HG03280 (cell line): ENCODE measurements around the gene RASSF7.

Source experiments
- ATAC-seq: cut with Tn5 transposase; IDR thresholded peaks from one replicate; pipeline ENCODE4 v1.9.1; 2021; ENCODE audit warnings: mild to moderate bottlenecking, moderate library complexity; ENCODE audit not compliant: unreplicated experiment

RASSF7 gene

DNA sequence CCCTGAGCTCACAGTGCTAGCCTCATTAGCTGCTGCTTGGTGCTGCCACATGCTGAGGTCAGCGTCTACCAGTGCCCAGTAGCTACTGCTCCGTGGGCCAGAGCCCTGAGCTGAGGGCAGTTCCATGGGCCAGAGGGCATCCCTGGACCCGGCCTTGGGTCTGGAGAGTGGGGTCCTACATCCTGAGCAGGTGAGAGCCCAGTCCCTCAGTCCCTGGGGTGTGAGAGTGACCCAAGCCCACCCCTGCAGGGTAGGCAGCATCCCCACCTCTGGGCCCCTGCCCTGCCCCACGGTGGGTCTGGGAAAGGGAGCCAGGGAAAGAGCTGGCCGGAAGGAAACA is 10.1 kb upstream of the RASSF7 start:
- ATAC-seq: no peak

DNA sequence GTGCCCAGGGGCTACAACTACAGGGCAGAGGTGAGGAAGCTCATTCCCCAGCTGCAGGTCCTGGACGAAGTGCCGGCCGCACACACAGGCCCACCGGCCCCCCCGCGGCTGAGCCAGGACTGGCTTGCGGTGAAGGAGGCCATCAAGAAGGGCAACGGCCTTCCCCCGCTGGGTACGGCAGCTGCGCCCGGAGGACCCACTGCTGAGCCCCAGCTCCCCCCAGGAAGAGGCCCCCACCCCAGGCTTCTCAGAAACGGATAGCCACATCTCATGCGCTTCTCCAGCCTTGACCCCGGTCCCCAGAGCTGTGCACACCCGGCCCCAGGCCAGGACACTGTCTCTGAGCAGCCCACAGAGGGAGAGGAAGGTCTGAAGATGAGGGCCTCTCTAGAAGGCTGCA is 9.6 kb upstream of the RASSF7 start:
- no peak for ATAC-seq

DNA sequence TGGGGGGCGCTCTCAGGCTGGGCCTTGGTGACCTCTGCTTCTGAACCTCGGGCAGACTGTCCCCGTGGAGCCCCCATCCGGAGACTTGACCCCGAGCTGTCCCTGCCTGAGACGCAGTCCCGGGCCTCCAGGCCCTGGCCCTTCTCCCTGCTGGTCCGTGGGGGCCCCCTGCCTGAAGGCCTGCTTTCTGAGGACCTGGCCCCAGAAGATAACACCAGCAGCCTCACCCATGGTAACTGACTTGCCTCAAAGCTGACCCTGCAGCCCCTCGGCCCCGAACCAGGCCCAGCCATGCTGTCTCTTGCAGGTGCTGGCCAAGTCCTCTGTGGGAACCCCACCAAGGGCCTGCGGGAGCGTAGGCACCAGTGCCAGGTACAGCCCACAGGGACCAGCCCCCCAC is 9.2 kb upstream of the RASSF7 start:
- no peak for ATAC-seq

DNA sequence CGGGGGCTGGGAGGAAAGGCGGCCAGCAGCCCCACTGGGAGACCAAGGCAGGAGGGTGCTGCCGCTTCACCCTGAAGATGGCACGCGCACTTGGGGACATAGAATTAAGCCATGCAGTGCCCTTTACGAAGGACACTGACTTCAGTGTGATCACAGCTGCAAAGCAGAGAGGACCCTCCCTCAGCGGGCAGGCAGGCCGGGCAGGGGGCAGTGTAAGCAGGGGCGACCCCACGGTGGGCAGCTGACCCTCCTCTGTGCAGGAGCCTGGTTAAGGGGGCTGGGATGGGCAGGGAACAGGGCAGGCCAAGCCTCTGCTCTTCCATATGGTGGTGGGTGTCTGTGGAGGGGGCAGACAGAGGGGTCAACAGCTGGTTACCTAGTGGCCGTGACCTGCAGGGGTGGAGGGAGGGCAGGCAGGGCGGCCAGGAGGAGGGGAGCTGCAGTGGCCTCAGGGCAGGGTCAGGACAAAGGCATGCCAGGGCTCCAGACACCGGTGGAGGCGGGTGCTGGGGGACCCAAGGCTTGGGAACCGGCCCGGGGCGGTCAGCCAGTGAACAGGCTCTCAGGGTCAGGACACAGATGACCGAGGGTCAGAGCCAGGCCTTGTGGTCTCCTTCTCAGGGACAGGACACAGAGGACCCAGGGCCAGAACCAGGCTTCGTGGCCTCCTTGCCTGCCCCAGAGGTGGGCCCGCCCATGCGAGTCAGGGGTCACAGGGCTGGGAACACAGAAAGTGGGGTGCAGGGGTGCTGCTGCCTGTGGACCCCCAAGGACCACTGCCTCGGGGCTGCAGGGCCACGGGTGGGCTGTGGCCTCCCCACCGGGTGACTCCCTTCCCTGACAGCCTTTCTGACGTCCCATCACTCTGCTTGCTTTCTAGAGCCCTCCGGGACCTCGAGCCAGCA is 7.4 kb upstream of the RASSF7 start:
- no peak for ATAC-seq

DNA sequence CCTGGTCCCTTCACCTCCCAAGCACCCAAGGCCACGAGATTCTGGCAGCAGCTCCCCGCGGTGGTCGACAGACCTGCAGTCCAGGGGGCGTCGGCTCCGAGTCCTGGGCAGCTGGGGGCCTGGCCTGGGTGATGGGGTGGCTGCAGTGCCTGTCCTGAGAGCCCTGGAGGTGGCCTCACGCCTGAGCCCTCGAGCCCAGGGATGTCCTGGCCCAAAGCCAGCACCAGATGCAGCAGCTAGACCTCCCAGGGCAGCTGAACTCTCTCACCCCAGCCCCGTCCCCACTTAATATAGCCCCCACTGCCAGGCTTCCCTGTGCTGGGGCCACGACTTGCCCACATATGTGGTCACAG is 6.8 kb upstream of the RASSF7 start:
- ATAC-seq: no peak

DNA sequence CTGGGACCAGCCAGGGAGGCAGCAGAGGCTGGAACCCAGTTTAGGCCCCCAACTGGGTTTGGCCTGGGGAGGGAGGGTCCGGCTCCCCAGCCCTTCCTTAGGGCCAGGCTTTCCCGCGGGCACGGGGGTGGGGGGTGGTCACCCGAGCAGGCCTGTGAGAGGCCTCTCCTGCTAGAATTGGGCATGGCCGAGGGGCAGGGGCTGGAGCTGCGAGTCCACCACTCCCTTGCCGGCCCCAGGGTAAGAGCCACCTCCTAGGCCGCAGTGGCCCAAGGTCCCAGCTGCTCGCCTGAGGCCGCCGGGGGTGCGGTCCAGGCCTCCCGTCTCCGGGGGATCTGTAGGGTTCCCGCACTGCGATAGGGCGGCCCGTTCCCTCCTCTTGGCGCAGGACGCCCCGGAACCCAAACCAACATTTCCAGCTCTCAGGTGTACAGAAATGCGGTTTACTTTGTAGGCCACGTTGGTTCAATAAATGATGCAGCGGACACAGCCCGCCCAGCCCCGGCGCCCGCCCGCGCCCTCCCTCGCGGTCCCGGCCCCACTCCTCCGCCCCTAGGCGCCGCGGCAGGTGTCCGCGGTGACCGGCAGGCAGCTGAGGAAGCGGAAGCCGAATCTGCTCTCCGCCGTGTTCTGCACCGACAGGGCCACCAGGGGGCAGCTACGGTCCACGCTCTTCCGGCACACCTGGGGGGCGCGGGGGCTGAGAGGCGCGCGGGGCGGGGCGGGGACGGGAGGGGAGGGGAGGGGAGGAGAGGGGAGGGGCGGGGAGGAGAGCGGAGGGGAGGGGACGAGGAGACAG is 6.1 kb upstream of the RASSF7 start:
- ATAC-seq: peak; percentile 57

DNA sequence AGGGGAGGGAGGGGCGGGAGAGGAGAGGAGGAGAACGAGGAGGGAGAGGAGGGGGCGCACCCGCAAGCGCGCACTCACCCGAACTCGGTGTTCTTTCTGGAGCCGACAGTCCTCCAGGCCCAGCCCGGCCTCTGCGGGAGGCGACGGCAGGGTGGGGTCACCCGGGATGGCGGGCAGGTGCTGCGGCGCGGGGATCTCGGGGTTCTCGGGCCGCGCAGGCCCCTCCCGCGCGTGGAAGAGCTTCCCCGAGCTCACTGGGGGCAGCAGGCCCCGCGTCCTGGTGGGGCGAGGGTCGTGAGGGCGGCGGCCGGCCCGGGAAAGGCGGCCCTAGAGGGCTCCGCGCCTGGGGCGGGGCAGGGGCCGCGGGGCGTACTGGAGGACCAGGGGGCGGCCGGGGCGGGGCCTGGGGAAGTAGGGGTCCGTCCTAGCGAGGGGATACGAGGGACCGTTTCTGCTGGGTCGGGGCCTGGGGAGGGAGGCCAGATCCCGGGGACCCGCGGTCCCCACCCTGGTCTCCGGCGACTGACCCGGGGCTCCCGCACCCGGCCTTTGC is 5.5 kb upstream of the RASSF7 start:
- ATAC-seq: no peak

DNA sequence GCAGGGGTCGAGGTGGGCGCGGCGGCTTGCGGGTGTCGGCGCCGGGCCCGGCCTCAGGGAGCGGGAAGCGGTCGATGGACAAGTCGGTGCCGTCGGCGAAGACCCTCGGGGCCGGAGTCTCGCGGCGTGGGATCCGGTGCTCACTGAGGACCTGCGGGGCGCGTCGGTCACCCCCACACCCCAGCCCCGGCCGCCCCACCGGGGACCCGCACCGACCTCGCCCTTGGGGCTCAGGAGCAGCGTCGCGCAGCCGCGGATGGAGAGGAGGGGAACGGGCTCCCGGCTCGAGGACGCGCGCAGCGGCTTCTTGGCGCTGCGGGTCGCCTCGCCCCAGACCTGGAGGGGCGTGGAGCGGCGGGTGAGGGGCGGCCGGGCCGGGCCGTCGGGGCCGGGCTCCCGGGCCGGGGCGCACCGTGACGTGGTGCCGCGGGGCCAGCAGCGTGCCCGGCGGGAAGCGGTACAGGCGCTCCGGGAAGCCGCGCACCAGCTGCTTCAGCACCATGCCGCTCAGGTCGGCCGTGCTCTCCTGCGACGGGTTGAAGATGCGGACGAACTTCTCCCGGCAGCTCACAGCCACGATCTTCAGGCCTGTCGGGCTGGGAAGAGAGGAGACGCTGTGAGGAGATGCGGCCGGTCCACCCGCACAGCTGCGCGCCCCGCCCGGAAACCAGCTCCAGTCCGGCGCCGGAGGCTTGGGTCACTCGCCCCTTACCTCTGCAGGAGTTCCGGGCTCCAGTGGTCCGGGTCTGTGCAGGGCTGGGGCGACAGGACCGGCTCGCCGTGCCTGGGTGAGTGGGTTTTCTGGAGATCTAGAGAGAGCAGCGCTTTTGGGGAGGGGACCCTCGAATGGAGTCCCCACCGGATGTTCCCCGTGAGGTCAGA is 4.7 kb upstream of the RASSF7 start:
- ATAC-seq: no peak

DNA sequence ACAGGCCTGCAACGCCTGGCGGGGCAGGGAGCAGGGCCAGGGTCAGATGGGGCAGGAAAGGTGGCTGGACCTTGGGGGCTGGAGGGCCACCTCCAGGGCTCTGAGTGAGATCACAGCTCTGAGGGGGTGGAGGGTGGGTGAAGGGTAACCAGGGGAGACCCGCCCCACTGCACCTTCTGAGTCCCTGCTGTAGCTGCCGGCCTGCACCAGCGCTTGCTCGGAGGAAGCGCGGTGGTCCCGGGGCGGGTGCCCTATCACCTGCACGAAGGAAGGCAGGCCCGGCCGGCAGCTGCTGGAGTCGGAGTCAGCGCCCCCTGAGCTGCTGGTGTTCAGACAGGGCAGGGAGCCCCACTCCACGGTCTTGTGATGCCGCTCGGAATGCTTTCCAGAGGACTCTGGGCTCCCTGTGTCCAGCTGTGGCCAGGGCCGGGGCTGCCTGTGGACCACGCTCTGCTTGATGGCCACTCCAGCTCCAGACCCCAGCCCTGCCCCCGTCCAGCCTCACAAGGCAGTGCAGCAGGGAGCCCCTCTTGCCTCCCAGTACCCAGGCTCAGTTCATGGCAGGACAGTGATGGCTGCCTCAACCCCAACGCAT is 4.0 kb upstream of the RASSF7 start:
- ATAC-seq: no peak

DNA sequence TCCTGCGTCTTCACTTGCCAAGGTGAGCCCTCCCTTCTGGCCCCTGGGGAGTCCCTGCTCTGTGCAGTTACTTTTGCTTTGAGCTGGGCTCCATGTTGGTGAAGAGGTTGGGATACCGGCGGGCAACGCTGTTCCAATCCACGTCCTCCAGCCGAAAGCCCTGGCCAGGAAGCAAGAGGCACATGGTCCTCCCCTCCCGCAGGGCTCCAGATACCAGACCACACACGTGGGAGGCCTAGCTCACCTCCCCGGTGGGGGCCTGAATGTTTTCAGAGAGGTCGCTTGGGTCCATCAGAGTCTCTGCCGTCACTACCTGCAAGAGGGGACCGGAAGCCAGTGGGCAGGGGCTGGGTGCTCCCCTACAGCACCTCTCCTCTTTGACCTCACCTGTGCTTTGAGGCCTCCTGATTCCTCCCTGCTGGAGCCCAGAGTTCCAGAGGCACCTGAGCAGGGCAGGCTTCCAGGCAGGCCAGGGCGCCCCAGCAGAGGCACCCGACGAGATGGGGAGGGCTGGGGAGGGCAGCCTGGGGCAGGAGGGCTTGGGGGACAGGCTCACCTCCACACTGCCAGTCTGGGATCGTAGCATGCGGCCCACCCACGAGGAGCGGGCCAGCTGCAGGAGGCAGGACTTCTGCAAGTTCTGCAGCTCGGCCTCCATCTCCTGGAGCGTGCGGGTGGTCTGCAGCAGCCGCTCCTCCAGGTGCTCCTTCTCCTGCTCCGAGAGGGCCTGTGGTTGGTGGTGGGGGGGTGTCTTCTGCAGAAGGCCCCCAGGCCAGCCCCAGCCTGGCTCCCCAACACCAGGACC is 3.2 kb upstream of the RASSF7 start:
- no peak for ATAC-seq

DNA sequence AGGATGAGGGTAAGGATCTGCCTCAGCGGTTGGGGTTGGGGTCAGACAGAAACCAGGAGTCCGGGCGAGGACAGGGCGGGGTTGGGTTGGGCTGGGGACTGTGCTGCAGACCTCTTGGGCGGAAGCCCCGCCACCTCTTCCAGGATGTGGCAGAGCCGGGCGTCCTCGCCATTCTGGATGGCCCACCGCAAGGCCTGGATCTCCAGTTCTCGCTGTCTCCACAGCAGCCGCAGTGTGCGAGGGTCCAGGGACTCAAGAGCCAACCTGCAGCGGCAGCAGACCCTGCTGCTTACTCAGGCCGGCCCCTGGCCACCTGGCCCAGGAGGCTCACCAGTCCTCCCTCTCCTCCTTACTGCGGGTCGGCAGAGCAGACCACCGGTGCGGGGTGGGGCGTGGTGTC is 2.3 kb upstream of the RASSF7 start:
- ATAC-seq: no peak

DNA sequence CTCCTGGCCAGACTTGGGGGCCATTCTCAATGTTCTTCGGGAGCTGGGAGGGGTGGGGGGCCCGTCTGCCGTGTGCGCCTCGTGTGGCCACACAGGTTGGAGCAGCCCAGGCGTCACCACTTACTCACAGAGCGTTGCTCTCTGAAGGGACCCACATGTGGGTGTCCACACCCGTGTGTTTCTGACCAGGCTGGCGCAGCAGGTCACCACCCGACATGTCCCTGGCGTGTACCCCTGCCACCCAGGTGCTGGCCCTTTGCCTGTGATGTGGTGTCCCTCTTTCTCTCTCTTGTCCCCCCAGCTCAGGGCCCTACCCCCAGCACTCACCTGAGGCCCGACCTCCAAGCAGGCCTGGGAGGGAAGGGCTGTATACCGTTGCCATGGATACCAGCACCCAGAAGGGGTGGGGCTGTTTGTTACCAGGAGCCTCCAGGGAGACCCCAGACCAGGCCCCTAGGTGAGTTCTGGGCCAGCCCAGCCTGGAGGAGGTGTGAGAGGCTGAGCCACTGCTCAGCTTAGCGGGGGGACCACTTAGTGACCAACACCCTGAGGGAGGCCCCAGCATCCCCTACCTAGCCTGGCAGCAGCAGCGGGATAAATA is 1.6 kb upstream of the RASSF7 start:
- no peak for ATAC-seq

DNA sequence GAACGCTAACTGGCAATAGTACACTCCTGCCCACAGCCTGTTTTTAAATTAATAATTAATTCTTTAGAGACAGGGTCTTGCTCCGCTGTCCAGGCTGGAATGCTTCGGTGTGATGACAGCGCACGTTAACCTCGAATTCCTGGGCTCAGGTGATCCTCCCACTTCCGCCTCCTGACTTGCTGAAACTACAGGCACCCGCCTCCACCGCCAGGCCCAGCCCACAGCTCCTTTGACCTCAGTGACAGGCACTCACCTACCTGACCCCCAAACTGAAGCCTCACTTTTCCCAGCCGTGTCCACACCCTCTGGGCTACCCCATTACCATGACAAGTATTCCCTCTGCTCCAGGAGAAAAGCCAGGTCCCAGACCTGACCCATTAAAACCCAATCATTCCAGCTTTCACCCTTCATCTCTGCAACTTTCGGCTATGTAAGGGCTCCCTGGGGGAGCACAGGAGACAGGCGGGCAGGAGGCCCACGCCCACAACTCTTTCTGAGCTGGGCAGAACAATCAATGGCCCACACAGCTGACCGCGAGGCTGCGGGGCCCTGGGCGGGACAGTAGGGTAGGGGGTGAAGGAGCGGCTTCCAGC is 962 bp upstream of the RASSF7 start:
- no peak for ATAC-seq

DNA sequence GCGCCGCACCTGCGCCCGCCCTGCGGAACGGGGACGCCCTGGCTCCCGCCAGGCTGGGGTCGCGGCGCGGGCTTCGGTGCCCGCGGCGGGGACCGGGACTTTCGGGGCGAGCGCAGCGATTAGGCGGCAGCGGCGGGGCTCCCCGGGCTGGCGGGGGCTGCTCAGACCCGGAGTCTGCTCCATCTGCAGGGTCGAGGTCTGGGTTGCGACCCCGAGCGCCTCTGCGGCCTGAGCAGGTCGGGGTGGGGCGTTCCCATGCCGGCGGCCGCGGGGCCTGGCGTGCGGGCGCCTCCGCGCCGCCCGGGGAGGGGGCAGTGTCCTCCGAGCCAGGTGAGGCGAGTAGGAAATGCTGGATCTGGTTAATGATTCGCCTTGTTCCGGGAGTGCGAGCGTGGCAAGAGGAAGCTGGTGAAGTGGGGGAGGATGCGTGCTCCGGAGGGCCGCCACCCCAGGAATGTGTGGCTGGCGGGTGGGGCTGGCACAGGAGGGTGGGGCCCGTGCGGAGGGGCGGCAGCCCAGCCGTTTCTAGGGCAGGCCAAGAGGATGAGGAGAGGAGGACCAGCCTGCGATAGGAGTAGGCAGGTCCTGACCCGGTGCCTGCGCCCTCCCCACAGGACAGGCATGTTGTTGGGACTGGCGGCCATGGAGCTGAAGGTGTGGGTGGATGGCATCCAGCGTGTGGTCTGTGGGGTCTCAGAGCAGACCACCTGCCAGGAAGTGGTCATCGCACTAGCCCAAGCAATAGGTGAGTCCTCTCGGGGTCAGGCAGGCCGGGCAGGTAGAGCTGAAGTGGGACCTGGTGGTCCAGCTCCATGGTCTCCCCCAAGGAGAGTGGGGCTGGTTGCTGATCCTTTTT is 606 bp downstream of the RASSF7 start:
- ATAC-seq: peak; percentile 41

DNA sequence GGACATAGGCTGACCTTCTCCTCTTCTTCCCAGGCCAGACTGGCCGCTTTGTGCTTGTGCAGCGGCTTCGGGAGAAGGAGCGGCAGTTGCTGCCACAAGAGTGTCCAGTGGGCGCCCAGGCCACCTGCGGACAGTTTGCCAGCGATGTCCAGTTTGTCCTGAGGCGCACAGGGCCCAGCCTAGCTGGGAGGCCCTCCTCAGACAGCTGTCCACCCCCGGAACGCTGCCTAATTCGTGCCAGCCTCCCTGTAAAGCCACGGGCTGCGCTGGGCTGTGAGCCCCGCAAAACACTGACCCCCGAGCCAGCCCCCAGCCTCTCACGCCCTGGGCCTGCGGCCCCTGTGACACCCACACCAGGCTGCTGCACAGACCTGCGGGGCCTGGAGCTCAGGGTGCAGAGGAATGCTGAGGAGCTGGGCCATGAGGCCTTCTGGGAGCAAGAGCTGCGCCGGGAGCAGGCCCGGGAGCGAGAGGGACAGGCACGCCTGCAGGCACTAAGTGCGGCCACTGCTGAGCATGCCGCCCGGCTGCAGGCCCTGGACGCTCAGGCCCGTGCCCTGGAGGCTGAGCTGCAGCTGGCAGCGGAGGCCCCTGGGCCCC is 1.4 kb downstream of the RASSF7 start:
- ATAC-seq: no peak

DNA sequence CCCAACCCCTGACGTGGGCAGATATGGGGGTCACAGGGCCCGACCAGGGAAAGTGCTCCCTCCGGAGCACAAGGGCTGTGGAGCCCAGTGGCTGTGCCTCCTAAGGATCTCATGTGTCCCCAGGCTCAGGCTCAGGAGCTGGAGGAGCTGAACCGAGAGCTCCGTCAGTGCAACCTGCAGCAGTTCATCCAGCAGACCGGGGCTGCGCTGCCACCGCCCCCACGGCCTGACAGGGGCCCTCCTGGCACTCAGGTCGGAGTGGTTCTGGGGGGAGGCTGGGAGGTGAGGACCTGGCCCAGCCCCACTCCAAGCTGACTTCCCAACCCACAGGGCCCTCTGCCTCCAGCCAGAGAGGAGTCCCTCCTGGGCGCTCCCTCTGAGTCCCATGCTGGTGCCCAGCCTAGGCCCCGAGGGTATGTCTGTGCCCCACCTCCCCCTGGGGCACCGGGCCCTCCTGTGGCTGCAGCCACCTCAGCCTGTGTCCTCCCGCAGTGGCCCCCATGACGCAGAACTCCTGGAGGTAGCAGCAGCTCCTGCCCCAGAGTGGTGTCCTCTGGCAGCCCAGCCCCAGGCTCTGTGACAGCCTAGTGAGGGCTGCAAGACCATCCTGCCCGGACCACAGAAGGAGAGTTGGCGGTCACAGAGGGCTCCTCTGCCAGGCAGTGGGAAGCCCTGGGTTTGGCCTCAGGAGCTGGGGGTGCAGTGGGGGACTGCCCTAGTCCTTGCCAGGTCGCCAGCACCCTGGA is 2.5 kb downstream of the RASSF7 start:
- no peak for ATAC-seq
